WTC11 (cell line): Measurements from ENCODE around the gene CNDP1. TPM values are rescaled to one million over a fixed set of nuclear protein-coding genes. Genes with fewer than 3 reads are reported as not detected.

Experiments
- ATAC-seq: fragments of 200-7000 bp; cut with Tn5 transposase; 2 replicates; pipeline ENCODE4 v1.10.0; 2021; ENCODE audit warnings: mild to moderate bottlenecking, moderate library complexity
- CTCF ChIA-PET: fragments of 300-600 bp; sonication (Branson Sonifier 250); formaldehyde crosslinking; loops from one replicate; lab custom pipeline; 2021; ENCODE audit warnings: antibody characterized with exemption; lab: Charles Lee
- POLR2A ChIA-PET: fragments of 350-600 bp; sonication (Branson Sonifier 250); formaldehyde crosslinking; loops from one replicate; lab custom pipeline; 2021; ENCODE audit warnings: antibody characterized with exemption; lab: Charles Lee
- DNase-seq: peaks from one replicate; pipeline ENCODE4 v3.0.0; 2021; ENCODE audit warnings: low spot score
- H3K27ac Mint-ChIP-seq: 2 replicates; pipeline ENCODE4 v1.8.0; 2021; ENCODE audit warnings: mixed read lengths
- H3K27me3 Mint-ChIP-seq: 2 replicates; pipeline ENCODE4 v1.8.0; 2021; ENCODE audit warnings: low read depth, mild to moderate bottlenecking, moderate library complexity, mixed read lengths
- H3K36me3 Mint-ChIP-seq: 2 replicates; pipeline ENCODE4 v1.8.0; 2021; ENCODE audit warnings: mixed read lengths
- H3K4me1 Mint-ChIP-seq: 2 replicates; pipeline ENCODE4 v1.8.0; 2022; ENCODE audit warnings: mixed read lengths
- H3K4me3 Mint-ChIP-seq: 2 replicates; pipeline ENCODE4 v1.8.0; 2021; ENCODE audit warnings: mild to moderate bottlenecking, moderate library complexity, mixed read lengths
- H3K9me3 Mint-ChIP-seq: 2 replicates; pipeline ENCODE4 v1.8.0; 2021; ENCODE audit warnings: mixed read lengths
- ARID4B ChIP-seq: sonication (generic); formaldehyde crosslinking; IDR thresholded peaks from 2 replicates; pipeline ENCODE4 v1.8.0; 2023; ENCODE audit warnings: missing genetic modification reagents, mild to moderate bottlenecking, borderline replicate concordance
- ATF2 ChIP-seq: sonication (generic); formaldehyde crosslinking; IDR thresholded peaks from 2 replicates; pipeline ENCODE4 v1.8.1; 2022; ENCODE audit warnings: low read depth, missing genetic modification reagents, borderline replicate concordance
- E2F5 ChIP-seq: sonication (generic); formaldehyde crosslinking; IDR thresholded peaks from 2 replicates; pipeline ENCODE4 v1.8.1; 2022; ENCODE audit warnings: mild to moderate bottlenecking, moderate library complexity, missing genetic modification reagents
- FOXP1 ChIP-seq: sonication (generic); formaldehyde crosslinking; IDR thresholded peaks from 2 replicates; pipeline ENCODE4 v1.8.0; 2022; ENCODE audit warnings: missing genetic modification reagents, mild to moderate bottlenecking, moderate library complexity, borderline replicate concordance
- GABPB1 ChIP-seq: sonication (generic); formaldehyde crosslinking; IDR thresholded peaks from 2 replicates; pipeline ENCODE4 v1.8.1; 2023; ENCODE audit warnings: mild to moderate bottlenecking, missing genetic modification reagents
- HMGA2 ChIP-seq: fragments of 250-450 bp; sonication (Bioruptor Pico); IDR thresholded peaks from 2 replicates; pipeline ENCODE4 v1.4.0; 2021; ENCODE audit warnings: mild to moderate bottlenecking, moderate library complexity
- IRF2 ChIP-seq: sonication (generic); formaldehyde crosslinking; IDR thresholded peaks from 2 replicates; pipeline ENCODE4 v1.8.0; 2022; ENCODE audit warnings: low read depth, missing genetic modification reagents, borderline replicate concordance
- MYBL2 ChIP-seq: sonication (generic); formaldehyde crosslinking; IDR thresholded peaks from 2 replicates; pipeline ENCODE4 v1.8.1; 2023; ENCODE audit warnings: mild to moderate bottlenecking, moderate library complexity, missing genetic modification reagents
- RORB ChIP-seq: fragments of 250-450 bp; sonication (Bioruptor Pico); IDR thresholded peaks from 2 replicates; pipeline ENCODE4 v1.9.0; 2021; ENCODE audit warnings: mild to moderate bottlenecking
- ZNF232 ChIP-seq: sonication (generic); formaldehyde crosslinking; IDR thresholded peaks from 2 replicates; pipeline ENCODE4 v1.8.0; 2022; ENCODE audit warnings: mild to moderate bottlenecking, missing genetic modification reagents
- ZNF416 ChIP-seq: fragments of 250-450 bp; sonication (Bioruptor Pico); IDR thresholded peaks from 2 replicates; pipeline ENCODE4 v1.9.0; 2021; ENCODE audit warnings: mild to moderate bottlenecking, inconsistent platforms
- total RNA-seq: library from RNA; stranded (reverse); gene quantifications from 3 replicates; pipeline ENCODE4 v1.2.3, GENCODE V29; 2021
- TF ChIP-seq, protein P1 (sequence below): sonication (generic); formaldehyde crosslinking; IDR thresholded peaks from 2 replicates; pipeline ENCODE4 v1.8.1; 2023; ENCODE audit warnings: mild to moderate bottlenecking, missing genetic modification reagents, moderate library complexity
- TF ChIP-seq, protein P2 (sequence below): sonication (generic); formaldehyde crosslinking; IDR thresholded peaks from 2 replicates; pipeline ENCODE4 v1.8.0; 2023; ENCODE audit warnings: mild to moderate bottlenecking, missing genetic modification reagents
- TF ChIP-seq, protein P3 (sequence below): sonication (generic); formaldehyde crosslinking; IDR thresholded peaks from 2 replicates; pipeline ENCODE4 v1.8.1; 2022; ENCODE audit warnings: missing genetic modification reagents, borderline replicate concordance
- TF ChIP-seq, protein P4 (sequence below): fragments of 250-450 bp; sonication (Bioruptor Pico); IDR thresholded peaks from 2 replicates; pipeline ENCODE4 v1.9.0; 2021; ENCODE audit warnings: mild to moderate bottlenecking
- TF ChIP-seq, protein P5 (sequence below): fragments of 250-450 bp; sonication (Bioruptor Pico); IDR thresholded peaks from 2 replicates; pipeline ENCODE4 v2.1.2; 2022; ENCODE audit warnings: mild to moderate bottlenecking, moderate library complexity

Gene CNDP1
- total RNA-seq, 1 experiment from 2014 or later = 0.28 TPM

GRCh38 chr18:74493689-74494088 lies 40.6 kb upstream of the CNDP1 start:
- H3K27ac Mint-ChIP-seq = no peak overlapping the region
- POLR2A ChIA-PET = interaction anchor here (0.8 kb wide), 1 partner anchor 138 kb away, joined by 3 read pairs; no protein-coding TSS in a partner anchor
- no peaks in the 10 kb centered on the region; the same call in 1 of the 2 replicates for H3K27me3 Mint-ChIP-seq
- peaks cover 5% of the 10 kb centered on the region; the same call in 1 of the 2 replicates for H3K36me3 Mint-ChIP-seq
- peaks cover 12% of the 10 kb centered on the region for H3K9me3 Mint-ChIP-seq
- TF ChIP-seq IRF2 (CRISPR knock-in tag) (no peak), ATF2 (CRISPR knock-in tag) (no peak), GABPB1 (CRISPR knock-in tag) (no peak), ARID4B (CRISPR knock-in tag) (no peak), FOXP1 (no peak), HMGA2 (CRISPR knock-in tag) (no peak), ZNF416 (CRISPR knock-in tag) (no peak), RORB (no peak), MYBL2 (no peak), E2F5 (CRISPR knock-in tag) (no peak), ZNF232 (CRISPR knock-in tag) (no peak)
- TF ChIP-seq, protein P1, sequence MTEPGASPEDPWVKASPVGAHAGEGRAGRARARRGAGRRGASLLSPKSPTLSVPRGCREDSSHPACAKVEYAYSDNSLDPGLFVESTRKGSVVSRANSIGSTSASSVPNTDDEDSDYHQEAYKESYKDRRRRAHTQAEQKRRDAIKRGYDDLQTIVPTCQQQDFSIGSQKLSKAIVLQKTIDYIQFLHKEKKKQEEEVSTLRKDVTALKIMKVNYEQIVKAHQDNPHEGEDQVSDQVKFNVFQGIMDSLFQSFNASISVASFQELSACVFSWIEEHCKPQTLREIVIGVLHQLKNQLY = no peak
- TF ChIP-seq, protein P2, sequence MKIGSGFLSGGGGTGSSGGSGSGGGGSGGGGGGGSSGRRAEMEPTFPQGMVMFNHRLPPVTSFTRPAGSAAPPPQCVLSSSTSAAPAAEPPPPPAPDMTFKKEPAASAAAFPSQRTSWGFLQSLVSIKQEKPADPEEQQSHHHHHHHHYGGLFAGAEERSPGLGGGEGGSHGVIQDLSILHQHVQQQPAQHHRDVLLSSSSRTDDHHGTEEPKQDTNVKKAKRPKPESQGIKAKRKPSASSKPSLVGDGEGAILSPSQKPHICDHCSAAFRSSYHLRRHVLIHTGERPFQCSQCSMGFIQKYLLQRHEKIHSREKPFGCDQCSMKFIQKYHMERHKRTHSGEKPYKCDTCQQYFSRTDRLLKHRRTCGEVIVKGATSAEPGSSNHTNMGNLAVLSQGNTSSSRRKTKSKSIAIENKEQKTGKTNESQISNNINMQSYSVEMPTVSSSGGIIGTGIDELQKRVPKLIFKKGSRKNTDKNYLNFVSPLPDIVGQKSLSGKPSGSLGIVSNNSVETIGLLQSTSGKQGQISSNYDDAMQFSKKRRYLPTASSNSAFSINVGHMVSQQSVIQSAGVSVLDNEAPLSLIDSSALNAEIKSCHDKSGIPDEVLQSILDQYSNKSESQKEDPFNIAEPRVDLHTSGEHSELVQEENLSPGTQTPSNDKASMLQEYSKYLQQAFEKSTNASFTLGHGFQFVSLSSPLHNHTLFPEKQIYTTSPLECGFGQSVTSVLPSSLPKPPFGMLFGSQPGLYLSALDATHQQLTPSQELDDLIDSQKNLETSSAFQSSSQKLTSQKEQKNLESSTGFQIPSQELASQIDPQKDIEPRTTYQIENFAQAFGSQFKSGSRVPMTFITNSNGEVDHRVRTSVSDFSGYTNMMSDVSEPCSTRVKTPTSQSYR (CRISPR knock-in tag) = no peak
- TF ChIP-seq, protein P3, sequence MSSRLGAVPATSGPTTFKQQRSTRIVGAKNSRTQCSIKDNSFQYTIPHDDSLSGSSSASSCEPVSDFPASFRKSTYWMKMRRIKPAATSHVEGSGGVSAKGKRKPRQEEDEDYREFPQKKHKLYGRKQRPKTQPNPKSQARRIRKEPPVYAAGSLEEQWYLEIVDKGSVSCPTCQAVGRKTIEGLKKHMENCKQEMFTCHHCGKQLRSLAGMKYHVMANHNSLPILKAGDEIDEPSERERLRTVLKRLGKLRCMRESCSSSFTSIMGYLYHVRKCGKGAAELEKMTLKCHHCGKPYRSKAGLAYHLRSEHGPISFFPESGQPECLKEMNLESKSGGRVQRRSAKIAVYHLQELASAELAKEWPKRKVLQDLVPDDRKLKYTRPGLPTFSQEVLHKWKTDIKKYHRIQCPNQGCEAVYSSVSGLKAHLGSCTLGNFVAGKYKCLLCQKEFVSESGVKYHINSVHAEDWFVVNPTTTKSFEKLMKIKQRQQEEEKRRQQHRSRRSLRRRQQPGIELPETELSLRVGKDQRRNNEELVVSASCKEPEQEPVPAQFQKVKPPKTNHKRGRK (CRISPR knock-in tag) = no peak
- TF ChIP-seq, protein P4, sequence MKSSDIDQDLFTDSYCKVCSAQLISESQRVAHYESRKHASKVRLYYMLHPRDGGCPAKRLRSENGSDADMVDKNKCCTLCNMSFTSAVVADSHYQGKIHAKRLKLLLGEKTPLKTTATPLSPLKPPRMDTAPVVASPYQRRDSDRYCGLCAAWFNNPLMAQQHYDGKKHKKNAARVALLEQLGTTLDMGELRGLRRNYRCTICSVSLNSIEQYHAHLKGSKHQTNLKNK (CRISPR knock-in tag) = no peak
- TF ChIP-seq, protein P5, sequence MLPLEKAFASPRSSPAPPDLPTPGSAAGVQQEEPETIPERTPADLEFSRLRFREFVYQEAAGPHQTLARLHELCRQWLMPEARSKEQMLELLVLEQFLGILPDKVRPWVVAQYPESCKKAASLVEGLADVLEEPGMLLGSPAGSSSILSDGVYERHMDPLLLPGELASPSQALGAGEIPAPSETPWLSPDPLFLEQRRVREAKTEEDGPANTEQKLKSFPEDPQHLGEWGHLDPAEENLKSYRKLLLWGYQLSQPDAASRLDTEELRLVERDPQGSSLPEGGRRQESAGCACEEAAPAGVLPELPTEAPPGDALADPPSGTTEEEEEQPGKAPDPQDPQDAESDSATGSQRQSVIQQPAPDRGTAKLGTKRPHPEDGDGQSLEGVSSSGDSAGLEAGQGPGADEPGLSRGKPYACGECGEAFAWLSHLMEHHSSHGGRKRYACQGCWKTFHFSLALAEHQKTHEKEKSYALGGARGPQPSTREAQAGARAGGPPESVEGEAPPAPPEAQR = no peak
- peak; percentile 35 for DNase-seq
- ATAC-seq = no peak
- peak overlapping the region; percentile 43 for H3K4me3 Mint-ChIP-seq
- CTCF ChIA-PET = interaction anchor here (0.6 to 3.3 kb wide), 32 partner anchors 11 to 430 kb away, joined by 3 to 79 read pairs (median 4); partner anchors contain the start of gene DIPK1C
- H3K4me1 Mint-ChIP-seq = peaks cover 21% of the 10 kb centered on the region
